HTERT RPE-1 (cell line): ENCODE data around the gene GPR17.

Source experiments
- in situ Hi-C: fragments of 300-500 bp; cut with MboI; formaldehyde crosslinking; loops from 4 replicates; pipeline ENCODE4 v1.14.3; 2020; ENCODE audit warnings: low sequenced_read_pairs

GPR17 gene

DNA sequence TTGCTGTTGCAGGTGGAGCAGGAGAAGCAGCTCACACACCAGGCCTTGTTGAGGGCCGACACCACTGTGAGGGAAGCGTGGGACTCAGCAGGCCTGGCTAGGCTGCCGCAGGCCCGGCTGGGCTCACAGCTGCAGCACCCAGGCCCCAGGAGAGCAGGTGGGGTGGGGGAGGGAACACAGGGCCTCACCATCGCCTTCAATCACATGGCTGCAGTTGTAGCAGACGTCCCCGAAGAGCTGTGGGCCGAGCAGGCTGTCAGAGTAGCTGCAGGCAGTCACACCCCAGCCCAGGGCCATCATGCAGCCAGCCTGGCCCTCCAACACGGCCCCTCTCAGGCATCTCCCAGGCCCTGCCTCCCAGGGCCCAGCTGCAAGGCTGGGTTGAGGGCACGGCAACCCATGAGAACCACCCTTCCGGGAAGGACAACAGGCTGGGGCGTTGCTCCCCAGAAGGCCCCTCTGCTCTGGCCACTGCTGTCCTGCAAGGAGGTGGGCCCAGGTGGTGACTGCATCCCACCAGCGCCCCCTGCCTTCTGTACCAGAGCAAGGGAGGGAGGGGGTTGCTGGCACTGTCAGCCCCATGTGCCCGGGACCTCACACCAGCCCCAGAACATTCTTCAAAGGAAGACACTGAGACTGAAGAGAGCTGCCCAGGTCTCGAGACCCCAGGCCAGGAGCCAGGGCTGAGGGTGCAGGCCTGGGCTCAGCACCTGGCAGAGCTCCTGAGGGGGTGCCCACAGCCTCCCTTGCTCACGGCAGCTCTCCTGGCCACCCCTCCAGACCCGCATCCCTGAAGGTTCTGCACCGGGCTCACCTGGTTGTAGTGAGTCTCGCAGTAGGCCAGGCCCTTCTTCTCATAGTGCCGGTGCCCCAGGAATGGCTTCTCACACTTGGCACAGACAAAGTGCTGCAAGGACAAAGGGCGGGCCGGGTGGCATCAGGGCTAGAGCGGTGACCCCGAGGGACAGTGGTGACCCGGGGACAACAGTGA, 5.6 kb upstream of the GPR17 start:
- in situ Hi-C loops: no loop called here

DNA sequence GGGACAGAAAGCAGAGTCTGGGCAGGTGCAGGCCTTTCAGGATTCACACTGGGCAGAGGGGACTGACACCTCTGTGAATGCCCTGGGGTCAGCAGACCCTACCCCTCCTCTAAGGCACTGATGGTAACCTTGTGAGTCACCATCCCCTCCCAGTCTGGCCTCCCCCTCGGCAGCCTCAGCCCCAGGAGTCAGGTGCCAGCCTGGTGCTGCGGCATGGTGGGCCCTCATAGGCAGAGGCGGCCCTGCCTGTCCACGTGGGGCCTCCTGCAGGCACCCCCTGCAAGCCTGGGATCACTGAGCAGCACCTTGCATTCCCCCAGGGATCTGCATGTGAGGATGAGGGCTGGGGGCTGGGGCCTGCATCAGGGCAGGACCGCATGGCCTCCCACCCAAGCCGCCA, 4.8 kb upstream of the GPR17 start:
- in situ Hi-C loops: no loop called here

DNA sequence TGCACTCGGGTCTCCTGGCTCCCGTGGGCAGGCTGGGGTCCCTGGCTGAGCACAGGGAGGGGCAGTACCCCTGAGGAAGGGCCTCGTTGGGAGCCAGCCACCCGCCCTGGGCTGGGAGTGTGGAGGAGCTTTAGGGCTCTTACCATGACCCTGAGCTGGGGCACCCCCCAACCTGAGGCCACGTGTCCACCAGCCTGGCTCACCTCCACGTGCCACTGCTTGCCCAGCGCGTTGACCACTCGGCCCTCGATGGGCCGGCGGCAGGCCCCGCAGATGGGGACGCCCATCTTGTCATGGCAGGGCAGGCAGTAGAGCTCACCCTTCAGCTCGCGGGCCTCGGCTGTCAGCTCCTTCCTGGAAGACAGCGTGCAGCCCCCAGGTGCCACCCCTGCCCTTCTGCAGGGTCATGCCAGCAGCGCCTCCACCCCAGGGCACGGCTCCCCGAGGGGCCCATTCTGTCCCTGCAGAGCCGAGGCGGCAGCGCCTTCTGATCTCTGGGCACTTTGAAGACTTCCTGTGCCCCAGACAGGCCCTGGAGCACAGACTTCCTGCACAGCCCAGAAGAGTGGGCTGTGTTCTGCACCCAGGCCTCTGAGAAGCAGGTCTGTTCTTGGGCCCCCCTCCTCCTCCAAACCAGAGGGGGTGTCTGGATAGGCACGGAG, 4.0 kb upstream of the GPR17 start:
- in situ Hi-C loops: no loop called here

DNA sequence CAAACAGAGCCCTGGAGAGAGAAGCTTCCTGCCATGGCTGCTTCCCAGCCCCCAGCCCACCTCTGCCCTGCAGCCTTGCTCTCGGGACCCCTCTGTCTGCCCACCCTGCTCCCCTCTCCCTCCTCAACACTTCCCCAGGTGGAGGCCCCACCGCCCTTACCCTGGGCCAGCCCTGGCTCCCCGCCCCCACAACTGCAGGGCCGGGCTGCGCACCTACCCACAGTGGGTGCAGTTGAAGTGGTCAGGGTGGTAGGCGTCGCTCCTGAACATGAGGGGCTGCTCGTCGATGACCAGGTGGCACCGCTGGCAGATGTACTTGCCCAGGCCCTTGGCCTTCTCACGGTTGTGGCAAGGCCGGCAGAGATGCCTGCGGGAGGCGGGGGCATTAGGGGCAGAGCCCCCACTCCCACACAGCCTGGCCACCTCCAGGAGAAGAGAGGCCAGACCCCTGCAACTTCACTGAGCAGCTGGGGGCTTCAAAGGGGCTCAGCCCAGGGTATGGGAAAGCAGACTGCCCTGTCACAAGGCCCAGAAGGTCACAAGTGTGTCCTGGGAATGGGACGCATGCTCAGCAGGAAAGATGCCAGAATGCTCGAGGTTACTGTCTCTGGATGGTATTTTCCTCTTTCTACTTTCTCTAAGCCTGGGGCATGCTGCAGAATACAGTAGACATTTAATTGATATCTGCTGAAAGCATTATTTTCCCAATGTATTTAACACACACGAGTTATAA, 3.1 kb upstream of the GPR17 start:
- in situ Hi-C loops: no loop called here

DNA sequence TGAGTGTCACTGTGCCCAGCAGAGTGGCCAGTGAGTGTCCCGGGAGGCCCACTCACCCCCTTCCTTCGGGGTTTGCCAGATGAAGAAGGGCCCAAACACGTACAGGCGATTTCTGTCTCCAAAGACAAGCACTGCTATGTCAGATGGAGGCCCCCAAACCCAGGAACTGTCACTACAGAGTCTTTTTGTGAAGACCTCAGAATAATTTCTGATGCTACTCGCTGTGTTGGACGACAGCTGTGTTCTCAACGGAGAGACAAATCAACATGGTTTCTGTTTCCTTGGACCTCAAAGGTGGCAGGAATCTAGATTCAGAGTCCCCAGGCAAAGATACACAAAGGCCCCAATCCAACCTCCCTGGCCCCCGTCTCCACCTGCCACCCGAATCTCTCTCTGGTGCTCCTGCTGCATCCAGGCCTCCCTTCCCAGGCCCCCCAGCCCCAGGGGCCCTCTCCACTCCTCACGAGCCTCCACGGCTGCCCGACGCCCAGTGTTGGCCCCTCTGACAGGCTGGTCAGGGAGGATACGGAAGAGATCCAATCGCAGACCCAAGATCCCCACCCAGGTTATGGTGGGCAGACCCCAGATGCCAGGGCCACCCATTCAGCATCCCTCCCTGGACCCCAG, 2.4 kb upstream of the GPR17 start:
- in situ Hi-C loops: no loop called here

DNA sequence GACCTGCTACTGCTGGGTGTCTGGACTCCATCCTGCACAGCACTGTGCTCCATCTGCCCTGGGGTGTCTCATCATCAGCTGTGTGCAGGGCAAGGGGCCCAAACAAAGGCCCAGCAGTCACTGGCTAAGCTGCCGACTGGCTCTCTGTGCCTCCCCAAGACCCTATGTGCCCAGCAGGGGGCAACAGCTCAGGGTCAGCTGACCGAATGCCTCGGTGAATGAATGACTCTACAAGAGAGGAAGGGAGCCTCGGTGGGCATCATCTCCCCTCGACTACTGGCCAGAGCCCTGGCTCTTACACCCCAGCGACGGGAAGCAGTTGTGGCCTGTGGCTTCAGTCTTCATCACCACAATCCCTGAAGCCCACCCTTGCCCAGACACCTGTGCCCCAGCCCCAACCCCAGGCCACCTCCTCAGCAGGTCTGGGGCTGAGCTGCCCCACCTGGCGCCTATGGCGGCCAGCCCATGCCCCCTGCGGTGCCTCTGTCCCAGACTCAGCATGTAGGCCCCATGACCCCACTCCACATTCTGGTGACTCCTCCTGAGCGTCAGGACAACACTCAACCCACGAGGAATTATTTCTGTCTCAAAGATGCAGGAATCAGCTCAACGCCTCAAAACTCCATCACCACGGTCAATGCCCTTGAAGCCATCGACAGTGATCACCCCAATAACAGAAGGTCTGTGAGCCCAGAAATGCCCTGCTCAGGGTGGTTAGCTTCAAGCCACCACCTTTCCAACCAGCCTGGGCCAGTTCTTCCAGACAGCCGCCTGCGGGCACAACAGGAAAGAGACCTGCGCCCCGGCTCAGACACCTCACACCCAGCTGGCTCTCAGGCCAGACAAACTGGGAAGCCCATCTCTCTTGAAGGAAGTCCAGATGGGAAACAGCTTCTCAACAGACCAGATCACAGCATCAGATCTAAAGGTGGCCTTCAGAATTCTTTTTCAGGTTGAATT, 1.6 kb upstream of the GPR17 start:
- in situ Hi-C loops: no loop called here

DNA sequence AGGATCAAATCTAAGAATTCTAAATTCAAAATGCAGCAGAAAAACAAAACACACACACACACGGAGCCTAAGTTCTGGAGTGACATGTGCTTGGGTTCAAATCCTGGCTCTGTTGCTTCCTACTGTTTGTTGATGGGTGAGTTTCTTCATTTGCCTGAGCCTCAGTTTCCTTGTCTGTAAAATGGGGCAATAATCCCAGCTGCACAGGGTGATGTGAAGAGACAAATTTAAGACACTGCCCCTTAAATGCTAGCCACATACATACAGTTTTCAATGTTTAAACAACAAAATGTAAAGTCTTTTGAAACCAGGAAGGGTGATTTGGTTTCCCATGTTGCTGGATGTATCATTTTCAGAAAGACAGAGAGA, 943 bp upstream of the GPR17 start:
- in situ Hi-C loops: no loop called here

DNA sequence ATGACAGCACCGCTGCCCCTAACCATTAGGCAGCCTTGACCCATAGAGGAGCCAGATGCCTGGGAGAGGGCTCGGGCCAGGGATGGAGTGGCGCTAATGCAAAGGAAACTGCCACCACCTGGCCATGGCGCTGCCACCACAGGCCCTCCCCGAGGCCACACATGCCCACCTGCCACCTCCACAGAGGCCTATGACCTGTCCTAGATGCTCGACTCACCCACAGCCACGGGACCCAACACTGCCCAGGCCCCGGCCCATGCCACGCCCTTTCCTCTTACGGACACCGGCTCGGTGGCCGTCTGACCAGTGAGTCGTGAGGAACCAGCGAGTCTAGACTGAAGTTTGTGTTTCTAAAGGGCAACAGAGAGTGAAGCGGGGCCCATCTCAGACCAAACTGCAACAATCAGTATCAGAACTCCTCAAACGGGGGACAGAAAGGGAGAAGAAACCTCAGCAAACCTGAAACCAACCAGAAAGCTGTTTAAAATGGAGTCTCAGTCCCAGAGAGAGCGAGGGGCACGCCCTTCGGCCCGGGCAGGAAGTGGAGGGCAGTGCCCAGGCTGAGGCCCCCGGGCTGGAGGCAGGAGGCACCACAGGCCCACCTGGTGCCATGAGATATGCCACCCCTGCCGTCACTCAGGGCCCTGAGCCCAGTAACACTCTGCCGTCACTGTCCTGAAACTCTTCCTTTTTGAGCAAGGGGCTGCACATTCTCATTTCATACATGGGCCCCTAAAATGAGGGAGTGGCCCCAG, 711 bp downstream of the GPR17 start:
- in situ Hi-C loops: no loop called here

DNA sequence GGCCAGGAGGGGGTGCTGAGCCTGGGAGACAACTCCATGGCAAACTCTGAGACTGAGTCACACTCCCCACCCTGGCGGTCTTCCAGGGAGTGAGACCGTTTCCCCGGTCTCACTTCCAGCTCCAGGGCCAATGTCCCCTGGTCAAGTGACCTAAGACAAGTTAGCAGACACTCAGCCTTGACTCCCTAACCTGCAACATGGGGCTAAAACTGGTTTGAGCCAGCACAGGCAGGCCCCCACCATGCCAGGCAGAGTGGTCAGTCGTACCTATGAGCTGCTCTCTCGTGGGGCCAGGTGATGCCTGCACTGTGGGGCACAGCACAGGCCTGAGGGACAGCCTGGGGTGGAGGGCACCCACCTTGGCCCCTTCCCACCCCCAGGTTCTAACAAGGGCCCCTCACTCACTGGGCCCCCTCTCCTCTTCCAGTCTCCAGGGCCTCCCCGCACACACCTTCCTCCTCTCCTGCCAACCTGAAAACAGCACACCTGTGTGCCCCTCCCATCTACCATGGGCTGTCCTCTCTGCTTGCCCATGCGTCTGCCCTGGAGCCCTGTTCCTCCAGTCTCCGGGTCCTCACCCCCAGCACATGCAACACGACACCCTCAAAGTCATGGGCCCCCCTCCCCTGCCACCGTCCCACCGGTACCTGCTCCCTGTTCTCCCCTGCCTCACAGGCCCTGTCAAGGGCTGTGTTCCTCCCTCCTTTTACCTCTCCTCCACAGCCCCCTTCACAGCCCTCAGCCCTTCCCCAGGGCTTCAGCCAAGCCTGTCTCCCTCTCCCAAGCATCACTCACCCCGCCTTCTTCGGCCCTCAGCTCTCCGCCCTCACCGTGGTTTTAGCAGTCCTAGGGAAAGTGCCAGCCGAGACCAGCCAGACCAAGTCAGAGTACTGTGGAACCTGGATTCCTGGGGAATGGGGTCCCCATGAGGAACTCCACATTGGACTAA, 1.6 kb downstream of the GPR17 start:
- in situ Hi-C loops: no loop called here

DNA sequence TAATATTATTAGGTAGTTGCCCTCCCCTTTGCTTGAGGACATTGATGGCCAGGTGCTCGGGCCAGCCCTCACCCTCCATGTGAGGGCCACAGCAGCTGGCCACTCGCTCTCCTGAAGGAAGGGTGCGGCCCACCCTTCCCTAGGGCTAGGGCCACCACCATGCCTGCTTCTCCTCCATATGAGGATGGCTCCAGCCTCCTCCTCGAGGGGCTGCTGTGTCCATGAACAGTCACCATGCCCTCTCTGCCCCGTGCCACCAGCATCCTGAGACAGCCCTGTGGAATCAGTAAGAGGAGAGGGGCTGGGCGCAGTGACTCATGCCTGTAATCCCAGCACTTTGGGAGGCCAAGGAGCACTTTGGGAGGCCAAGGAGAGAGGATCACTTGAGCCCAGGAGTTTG, 2.4 kb downstream of the GPR17 start:
- in situ Hi-C loops: no loop called here

DNA sequence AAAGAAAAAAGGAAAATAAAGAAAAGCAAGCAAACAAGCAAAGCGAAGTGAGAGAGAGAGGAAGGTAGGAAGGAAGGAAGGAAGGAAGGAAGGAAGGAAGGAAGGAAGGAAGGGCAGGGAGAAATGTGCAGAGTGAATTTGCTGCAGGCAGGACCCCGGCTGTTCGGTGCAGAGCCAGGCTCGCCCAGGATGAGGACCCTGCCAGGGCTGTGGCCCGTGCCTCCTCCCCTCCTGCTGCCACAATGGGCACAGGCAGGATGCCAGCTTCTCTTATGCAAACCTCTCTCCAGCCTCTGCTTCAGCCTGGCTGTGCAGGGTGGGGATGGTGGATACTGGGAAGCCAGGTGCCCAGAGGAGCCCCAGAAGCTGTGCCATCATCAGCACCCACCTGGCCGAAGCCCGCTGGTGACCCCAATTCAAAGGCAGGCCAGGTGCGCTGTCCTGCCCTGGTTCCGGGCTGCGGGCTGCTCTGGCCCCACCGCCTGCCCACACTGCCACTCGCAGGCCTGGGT, 3.2 kb downstream of the GPR17 start:
- in situ Hi-C loops: no loop called here

DNA sequence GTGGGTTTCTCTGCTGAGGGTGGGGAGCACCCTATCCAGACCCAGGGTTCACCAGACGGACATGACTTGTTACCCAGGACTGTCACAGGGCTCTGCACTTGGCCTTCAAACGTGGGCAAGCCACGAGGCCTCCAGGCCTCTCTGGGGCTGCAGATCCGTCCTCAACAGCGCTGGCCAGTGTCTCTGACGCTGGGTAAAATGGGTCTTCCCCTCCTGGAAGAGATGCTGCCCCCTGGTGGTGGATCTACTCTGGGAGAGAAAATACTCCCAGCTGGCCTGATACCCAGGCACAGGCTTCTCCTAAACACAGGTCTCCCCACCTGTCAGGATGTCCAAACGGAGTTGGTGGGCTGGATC, 3.7 kb downstream of the GPR17 start:
- in situ Hi-C loops: no loop called here

DNA sequence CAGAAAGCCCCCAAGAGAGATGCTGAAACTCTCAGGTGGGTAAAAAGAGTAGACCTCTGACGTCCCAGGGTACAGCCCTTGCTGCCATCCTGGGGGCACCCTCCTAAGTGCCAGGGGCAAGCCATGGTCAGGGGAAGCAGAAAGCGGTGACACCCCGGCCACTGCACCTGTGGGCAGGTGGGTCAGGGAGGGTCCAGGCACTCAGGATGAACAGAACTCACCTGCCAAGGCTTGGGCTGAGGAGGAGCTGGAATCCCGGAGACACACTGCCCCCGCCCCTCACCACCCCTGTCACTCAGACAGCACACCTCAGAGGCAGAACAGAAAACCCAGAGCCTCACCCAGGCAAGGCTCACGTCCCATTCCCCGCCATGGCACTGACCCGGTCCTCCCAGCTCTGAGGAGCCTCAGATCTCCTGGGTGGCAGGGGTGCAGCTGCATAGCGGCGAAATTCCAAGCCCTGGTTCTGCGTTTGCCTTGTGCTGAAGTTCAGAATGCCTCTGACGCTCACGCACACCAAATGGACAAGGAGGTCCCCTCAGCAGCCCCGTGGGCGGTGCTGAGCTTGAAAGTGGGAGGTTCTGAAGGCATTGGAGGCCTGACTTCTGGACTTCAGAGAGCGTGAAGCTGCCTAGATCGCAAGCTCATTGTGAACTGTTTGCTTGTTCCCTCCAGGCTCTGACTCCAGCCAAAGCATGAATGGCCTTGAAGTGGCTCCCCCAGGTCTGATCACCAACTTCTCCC, 4.3 kb downstream of the GPR17 start:
- in situ Hi-C loops: no loop called here

DNA sequence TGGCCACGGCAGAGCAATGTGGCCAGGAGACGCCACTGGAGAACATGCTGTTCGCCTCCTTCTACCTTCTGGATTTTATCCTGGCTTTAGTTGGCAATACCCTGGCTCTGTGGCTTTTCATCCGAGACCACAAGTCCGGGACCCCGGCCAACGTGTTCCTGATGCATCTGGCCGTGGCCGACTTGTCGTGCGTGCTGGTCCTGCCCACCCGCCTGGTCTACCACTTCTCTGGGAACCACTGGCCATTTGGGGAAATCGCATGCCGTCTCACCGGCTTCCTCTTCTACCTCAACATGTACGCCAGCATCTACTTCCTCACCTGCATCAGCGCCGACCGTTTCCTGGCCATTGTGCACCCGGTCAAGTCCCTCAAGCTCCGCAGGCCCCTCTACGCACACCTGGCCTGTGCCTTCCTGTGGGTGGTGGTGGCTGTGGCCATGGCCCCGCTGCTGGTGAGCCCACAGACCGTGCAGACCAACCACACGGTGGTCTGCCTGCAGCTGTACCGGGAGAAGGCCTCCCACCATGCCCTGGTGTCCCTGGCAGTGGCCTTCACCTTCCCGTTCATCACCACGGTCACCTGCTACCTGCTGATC, 4.9 kb downstream of the GPR17 start:
- in situ Hi-C loops: no loop called here

DNA sequence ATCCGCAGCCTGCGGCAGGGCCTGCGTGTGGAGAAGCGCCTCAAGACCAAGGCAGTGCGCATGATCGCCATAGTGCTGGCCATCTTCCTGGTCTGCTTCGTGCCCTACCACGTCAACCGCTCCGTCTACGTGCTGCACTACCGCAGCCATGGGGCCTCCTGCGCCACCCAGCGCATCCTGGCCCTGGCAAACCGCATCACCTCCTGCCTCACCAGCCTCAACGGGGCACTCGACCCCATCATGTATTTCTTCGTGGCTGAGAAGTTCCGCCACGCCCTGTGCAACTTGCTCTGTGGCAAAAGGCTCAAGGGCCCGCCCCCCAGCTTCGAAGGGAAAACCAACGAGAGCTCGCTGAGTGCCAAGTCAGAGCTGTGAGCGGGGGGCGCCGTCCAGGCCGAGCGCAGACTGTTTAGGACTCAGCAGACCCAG, 5.4 kb downstream of the GPR17 start:
- in situ Hi-C loops: no loop called here

DNA sequence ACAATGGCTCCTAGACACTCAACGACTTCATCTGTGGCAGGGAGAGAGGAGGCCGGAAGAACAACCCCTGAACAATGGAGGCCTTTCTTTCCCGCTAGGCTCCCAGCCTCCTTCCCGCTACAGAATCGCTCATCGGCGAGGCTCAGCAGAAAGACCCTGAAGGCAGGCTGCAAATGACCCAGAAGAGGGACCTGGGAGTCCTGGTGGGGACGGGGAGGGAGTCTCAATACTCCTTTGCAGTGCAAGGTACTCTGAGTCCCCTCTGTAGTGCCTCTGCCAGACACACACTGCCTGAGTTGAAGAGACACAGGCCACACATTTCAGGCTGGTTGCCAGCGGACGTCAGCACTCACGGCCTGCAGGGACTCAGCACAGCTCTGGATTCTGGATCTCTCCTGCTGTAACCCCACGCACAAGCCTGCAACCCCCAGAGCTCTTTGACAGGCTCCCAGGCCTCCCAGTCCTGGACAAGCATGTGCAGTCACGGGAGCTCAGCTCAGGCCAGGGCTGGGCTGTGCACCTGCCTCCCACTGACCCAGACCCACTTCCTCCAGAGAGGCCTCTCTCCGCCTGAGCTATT, 6.1 kb downstream of the GPR17 start:
- in situ Hi-C loops: no loop called here
